Duodenal mucosa (tissue), 2 donors: ENCODE measurements around the gene MAN2C1.

Experiments used
- H3K27ac ChIP-seq: one replicate; pipeline ENCODE4 v1.7.0; 2013; ENCODE audit warnings: low read depth, low read length
- H3K27me3 ChIP-seq, 2 donors: one replicate each; pipeline ENCODE4 v1.7.0; 2013; ENCODE audit warnings: low read length in 2 of 2, control low read depth in 1 of 2; ENCODE audit not compliant: insufficient read depth in 2 of 2, control insufficient read depth in 1 of 2
- H3K36me3 ChIP-seq, 2 donors: one replicate each; pipeline ENCODE4 v1.7.0; 2013; ENCODE audit warnings: low read length in 2 of 2, control low read depth in 1 of 2; ENCODE audit not compliant: insufficient read depth in 2 of 2, control insufficient read depth in 1 of 2
- H3K4me1 ChIP-seq, 2 donors: one replicate each; pipeline ENCODE4 v1.7.0; 2013; ENCODE audit warnings: low read length in 2 of 2, control low read depth in 1 of 2; ENCODE audit not compliant: insufficient read depth in 2 of 2, control insufficient read depth in 1 of 2
- H3K4me3 ChIP-seq, 2 donors: one replicate each; pipeline ENCODE4 v1.7.0; 2013; ENCODE audit warnings: low read length in 2 of 2, low read depth in 1 of 2
- H3K9ac ChIP-seq, 2 donors: one replicate each; pipeline ENCODE4 v1.7.0; 2013; ENCODE audit warnings: low read length in 2 of 2, low read depth in 1 of 2
- H3K9me3 ChIP-seq, 2 donors: one replicate each; pipeline ENCODE4 v1.7.0; 2013; ENCODE audit warnings: low read length in 2 of 2, control low read depth in 1 of 2; ENCODE audit not compliant: control insufficient read depth in 1 of 2

Gene MAN2C1

DNA sequence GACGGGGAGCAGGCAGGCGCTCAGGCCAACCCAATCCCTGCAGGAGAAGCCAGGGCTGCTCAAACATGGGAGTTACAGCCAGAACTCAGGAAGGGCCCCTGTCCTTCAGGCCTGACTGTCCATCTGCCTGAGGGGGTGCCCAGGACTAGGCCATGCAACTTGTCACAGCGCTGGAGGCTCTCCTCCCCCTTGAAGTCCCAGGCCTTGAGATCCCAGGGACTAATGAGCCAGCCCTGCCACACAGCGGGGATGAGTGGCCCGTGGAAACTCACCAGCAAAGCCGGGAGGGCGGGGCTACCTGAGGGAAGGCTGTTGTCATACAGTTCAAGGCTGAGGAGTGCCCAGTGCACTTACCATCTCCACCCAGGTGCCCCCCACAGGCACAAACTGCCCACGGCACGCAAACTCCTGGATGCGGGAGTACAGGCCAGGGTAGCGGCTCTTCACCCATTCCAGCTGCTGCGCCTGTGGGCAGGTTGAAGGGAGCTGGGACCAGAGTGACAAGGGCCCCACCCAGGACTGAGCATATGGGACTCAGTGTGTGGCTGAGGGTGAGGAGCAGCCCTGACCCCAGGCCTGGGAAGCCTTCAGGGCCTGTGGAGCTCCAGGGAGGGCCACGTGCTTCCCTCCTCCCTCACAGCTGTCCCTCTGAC is 6.3 kb downstream of the MAN2C1 start:
- H3K9ac ChIP-seq: no peak overlapping the region
- no peak overlapping the region for H3K27ac ChIP-seq
- peaks cover 0 to under 1% of the 10 kb centered on the region in 2 donors for H3K4me1 ChIP-seq
- no peak overlapping the region for H3K4me3 ChIP-seq
- H3K36me3 ChIP-seq: peaks cover 36 to 88% of the 10 kb centered on the region in 2 donors
- no peaks in the 10 kb centered on the region for H3K27me3 ChIP-seq
- no peaks in the 10 kb centered on the region for H3K9me3 ChIP-seq

- Histone ChIP-seq H3K4me1 (no peaks in the 10 kb centered on the region), H3K9me3 (no peaks in the 10 kb centered on the region), H3K27me3 (no peaks in the 10 kb centered on the region), H3K4me3 (no peak overlapping the region), H3K9ac (no peak overlapping the region), H3K36me3 (peaks cover 34 to 88% of the 10 kb centered on the region in 2 donors), H3K27ac (no peak overlapping the region)
These were observed 6.9 kb downstream of the MAN2C1 start for GRCh38 chr15:75361361-75361988.

- H3K36me3 ChIP-seq: peaks cover 32 to 88% of the 10 kb centered on the region in 2 donors
- no peaks in the 10 kb centered on the region for H3K27me3 ChIP-seq
- H3K9ac ChIP-seq: no peak overlapping the region
- H3K4me3 ChIP-seq: no peak overlapping the region
- H3K4me1 ChIP-seq: no peaks in the 10 kb centered on the region
- no peak overlapping the region for H3K27ac ChIP-seq
- no peaks in the 10 kb centered on the region for H3K9me3 ChIP-seq
These were observed 7.6 kb downstream of the MAN2C1 start for GRCh38 chr15:75360856-75361255.

DNA sequence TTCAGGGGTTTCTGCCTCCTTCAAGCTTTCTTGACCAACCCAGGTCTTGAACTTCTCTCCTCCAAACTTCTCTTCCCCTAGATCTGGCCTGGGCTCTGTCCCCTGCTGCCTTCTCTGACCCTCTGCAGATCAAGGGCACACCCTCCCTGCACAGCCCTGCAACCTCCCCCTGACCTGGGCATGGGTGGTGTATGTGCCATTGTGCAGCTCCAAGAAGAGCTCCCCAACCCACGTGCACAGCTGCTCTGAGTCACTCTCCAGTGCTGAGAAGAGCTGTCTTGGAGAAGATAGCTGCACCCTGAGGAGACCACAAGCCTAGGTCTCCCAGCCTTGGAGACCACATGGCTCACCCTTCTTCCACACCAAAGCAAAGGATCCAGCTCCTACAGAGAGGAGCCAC is 8.0 kb downstream of the MAN2C1 start:
- H3K27me3 ChIP-seq: no peaks in the 10 kb centered on the region
- H3K9me3 ChIP-seq: no peaks in the 10 kb centered on the region
- no peak overlapping the region for H3K9ac ChIP-seq
- H3K36me3 ChIP-seq: peaks cover 32 to 88% of the 10 kb centered on the region in 2 donors
- no peak overlapping the region for H3K27ac ChIP-seq
- no peak overlapping the region for H3K4me3 ChIP-seq
- H3K4me1 ChIP-seq: no peaks in the 10 kb centered on the region

DNA sequence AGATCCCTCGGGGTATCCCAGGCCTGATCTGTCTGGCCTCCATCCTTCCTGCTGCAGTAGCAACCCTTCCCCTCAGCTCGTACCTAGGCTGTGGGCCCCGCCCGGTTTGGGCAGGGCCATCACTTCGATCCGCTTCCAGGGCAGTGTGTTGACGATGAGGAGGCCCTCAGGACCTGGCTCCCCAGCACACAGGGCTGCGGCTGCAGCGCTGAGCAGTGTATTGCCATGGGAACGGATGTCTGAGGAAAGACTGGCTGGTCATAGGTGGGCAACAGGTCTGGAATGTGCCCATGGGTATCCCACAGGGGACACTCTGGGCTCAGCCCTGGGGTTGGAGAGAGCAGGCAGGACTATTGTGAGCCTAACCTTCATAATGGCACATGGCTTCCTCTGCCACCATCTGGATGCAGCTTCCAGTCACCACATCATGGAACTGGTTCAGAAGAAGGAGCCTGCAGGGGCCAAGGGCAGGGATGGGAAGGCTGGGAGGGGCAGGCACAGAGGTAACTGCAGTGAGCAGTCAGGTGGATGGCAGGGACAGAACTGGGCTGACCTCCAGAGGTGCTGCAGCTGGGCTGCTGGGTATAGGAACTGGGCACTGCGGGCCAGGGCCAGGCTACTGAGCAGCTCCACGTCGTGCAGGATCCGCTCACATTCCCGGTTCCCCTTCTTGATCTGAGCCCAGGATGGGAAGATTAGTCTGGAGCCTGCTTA is 8.7 kb downstream of the MAN2C1 start:
- Histone ChIP-seq H3K36me3 (peaks cover 30 to 88% of the 10 kb centered on the region in 2 donors), H3K27ac (no peak overlapping the region), H3K4me3 (no peak overlapping the region), H3K9ac (no peak overlapping the region), H3K9me3 (no peaks in the 10 kb centered on the region), H3K27me3 (no peaks in the 10 kb centered on the region), H3K4me1 (no peaks in the 10 kb centered on the region)

DNA sequence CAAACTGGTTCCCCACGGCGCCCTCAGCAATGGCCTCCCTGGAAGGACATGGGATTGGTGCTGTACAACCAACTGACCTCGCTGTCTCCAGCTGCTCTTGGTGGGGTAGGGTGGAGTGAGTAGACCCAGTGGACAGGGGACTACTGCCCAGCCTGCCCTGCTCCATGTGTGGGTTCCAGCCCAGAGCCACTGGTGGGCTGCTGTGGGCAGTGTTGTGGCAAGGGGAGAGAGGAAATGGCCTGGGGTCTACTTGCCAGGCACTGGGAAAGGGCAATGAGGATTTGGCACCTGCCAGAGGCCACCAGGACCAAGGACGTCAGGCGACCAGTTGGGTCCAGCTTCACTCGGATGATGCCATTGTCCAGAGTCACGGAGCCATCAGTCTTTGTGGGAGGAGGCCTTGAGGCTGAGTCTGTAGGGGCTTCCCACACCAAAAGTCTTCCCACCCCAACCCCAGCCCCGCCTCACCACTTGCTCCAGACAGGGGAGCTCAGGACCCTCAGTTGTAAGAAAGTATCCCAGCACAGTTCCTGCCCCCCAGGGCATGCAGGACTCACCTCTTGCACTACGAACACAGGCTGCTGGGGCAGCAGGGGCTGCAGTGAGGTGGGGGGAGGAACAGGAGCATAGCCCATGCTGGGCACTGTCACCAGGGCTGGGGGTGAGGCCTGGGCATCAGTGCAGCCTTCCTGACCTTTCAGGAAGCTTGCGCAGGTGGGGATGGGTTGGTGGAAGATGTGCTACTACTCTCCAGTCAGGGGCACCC is 9.5 kb downstream of the MAN2C1 start:
- Histone ChIP-seq H3K27ac (no peak overlapping the region), H3K27me3 (no peaks in the 10 kb centered on the region), H3K36me3 (peaks cover 28 to 83% of the 10 kb centered on the region in 2 donors), H3K4me3 (no peak overlapping the region), H3K4me1 (no peaks in the 10 kb centered on the region), H3K9me3 (no peaks in the 10 kb centered on the region), H3K9ac (no peak overlapping the region)

GRCh38 chr15:75357976-75358673 is 10.3 kb downstream of the MAN2C1 start:
- Histone ChIP-seq H3K4me3 (no peak overlapping the region), H3K27me3 (no peaks in the 10 kb centered on the region), H3K9me3 (no peaks in the 10 kb centered on the region), H3K4me1 (no peaks in the 10 kb centered on the region), H3K9ac (no peak overlapping the region), H3K36me3 (peaks cover 31 to 81% of the 10 kb centered on the region in 2 donors), H3K27ac (no peak overlapping the region)

- Histone ChIP-seq H3K27ac (no peak overlapping the region), H3K27me3 (no peaks in the 10 kb centered on the region), H3K36me3 (peaks cover 28 to 65% of the 10 kb centered on the region in 2 donors), H3K9ac (no peak overlapping the region), H3K9me3 (no peaks in the 10 kb centered on the region), H3K4me1 (no peaks in the 10 kb centered on the region), H3K4me3 (no peak overlapping the region)
These were observed 11.9 kb downstream of the MAN2C1 start for GRCh38 chr15:75356517-75356916.

DNA sequence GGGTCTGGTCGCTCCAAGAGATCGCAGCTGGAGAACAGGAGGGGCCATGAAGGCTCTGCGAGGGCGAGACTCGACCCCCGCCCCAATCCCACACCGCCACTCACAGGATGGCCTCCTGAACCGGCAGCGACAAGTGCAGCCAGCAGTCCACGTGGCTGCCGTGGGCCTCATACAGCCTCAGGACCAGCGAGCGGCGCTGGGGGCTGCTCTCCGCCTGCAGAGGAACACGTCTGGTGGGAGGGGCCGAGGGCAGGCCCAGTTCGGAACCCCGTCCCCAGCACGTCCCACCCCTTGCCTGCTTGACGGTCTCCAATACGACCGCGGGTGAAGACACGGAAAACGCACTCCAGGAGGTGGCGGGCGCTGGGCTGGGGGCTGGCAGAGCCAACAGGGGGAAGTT is 12.4 kb downstream of the MAN2C1 start:
- Histone ChIP-seq H3K4me1 (no peaks in the 10 kb centered on the region), H3K4me3 (no peak overlapping the region), H3K36me3 (peaks cover 28 to 60% of the 10 kb centered on the region in 2 donors), H3K27me3 (no peaks in the 10 kb centered on the region), H3K27ac (no peak overlapping the region), H3K9me3 (no peaks in the 10 kb centered on the region), H3K9ac (no peak overlapping the region)
